ENCODE data around the gene METTL21A.

DNA sequence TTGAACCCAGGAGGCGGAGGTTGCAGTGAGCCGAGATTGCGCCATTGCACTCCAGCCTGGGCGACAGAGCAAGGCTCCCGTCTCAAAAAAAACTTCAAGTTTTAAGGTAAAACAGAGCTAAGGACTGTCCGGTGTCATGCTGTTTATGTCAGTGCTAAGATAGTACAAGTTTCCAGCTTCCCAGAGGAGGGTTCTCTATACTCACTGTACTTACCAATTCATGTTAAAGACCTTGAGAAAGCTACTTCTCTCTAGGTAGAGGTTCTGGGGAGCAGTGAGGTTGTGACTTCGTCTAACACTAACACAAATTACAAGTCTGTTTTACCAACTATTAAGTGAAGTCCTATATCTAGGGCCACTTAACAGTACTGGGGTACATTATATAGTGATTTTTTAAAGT lies 18.8 kb downstream of the METTL21A start:
- no peak for TF ChIP-seq MAX (IDR thresholded peaks at IDR 0.05; ENCODE audit: low read depth, low read length)
- TF ChIP-seq CTCF (IDR thresholded peaks at IDR 0.05; ENCODE audit: low read depth, low read length), result no peak
- TF ChIP-seq MYC (IDR thresholded peaks at IDR 0.05; ENCODE audit: low read depth, low read length), result no peak
